A549 (cell line): ENCODE results near the gene SV2C. TPM values are rescaled to one million over a fixed set of nuclear protein-coding genes. Genes with fewer than 3 reads are reported as not detected.

ENCODE experiments used
- ATAC-seq, 2 experiments: fragments of 200-7000 bp in 1 of 2; fragments of >200 bp in 1 of 2; cut with Nextera tagmentation in 1 of 2; cut with Tn5 transposase in 1 of 2; 3 replicates each; pipeline versions ENCODE4 v1.8.0 to v1.9.1; 2018 to 2020; ENCODE audit warnings: mild to moderate bottlenecking in 1 of 2, moderate library complexity in 1 of 2
- CTCF ChIA-PET: fragments of 300-600 bp; sonication (Branson Sonifier 250); formaldehyde crosslinking; extraction: SDS; loops from one replicate; lab custom pipeline; 2021; ENCODE audit warnings: antibody characterized with exemption, inconsistent platforms; lab: Yijun Ruan, JAX
- POLR2A ChIA-PET: fragments of 350-600 bp; formaldehyde crosslinking; extraction: SDS; loops from one replicate; lab custom pipeline; 2021; ENCODE audit warnings: antibody characterized with exemption, inconsistent platforms; lab: Yijun Ruan, JAX
- DNase-seq, 2 experiments: peaks; one replicate each; pipeline versions ENCODE4 v3.0.0 to v3.0.0-alpha.2; 2011 to 2016; ENCODE audit warnings: low read depth in 1 of 2, low spot score in 1 of 2
- FAIRE-seq: peaks from 2 replicates; lab custom pipeline; 2011; peaks lifted over from hg19 to GRCh38; lab: Jason Lieb, UNC
- H3K27ac ChIP-seq, 2 experiments: fragments of >200 bp; sonication (Bioruptor Twin); formaldehyde crosslinking; 3 replicates each; pipeline ENCODE4 v1.5.1; 2016 to 2017
- H3K4me1 ChIP-seq: fragments of >200 bp; sonication (Bioruptor Twin); formaldehyde crosslinking; 3 replicates; pipeline ENCODE4 v1.6.1; 2016
- H3K4me2 ChIP-seq: fragments of >200 bp; sonication (Bioruptor Twin); formaldehyde crosslinking; 3 replicates; pipeline ENCODE4 v1.6.1; 2016
- H3K4me3 ChIP-seq: fragments of >200 bp; sonication (Bioruptor Twin); formaldehyde crosslinking; 3 replicates; pipeline ENCODE4 v1.5.1; 2016
- H3K9me3 ChIP-seq: fragments of >200 bp; sonication (Bioruptor Twin); formaldehyde crosslinking; 3 replicates; pipeline ENCODE4 v1.6.1; 2016
- BHLHE40 ChIP-seq: IDR thresholded peaks from 2 replicates; pipeline ENCODE4 v1.6.1; 2012; ENCODE audit warnings: low read depth, low read length, inconsistent platforms
- CBX2 ChIP-seq: fragments of 200-600 bp; sonication (generic); IDR thresholded peaks from 2 replicates; pipeline ENCODE4 v1.6.1; 2016; ENCODE audit warnings: low read depth, mild to moderate bottlenecking, borderline replicate concordance
- CEBPB ChIP-seq, 2 experiments: fragments of >200 bp in 1 of 2; sonication (Bioruptor Twin) in 1 of 2; formaldehyde crosslinking in 1 of 2; IDR thresholded peaks; 2 replicates each; pipeline ENCODE4 v1.6.1; 2012 to 2016
- CHD4 ChIP-seq: fragments of 200-600 bp; sonication (generic); IDR thresholded peaks from 2 replicates; pipeline ENCODE4 v1.6.1; 2016; ENCODE audit warnings: antibody characterized with exemption, mild to moderate bottlenecking, borderline replicate concordance
- CTCF ChIP-seq: fragments of >200 bp; sonication (Bioruptor Twin); formaldehyde crosslinking; IDR thresholded peaks from 3 replicates; pipeline ENCODE4 v1.5.1; 2016
- E2F6 ChIP-seq: IDR thresholded peaks from 2 replicates; pipeline ENCODE4 v1.6.1; 2012; ENCODE audit warnings: low read depth, borderline replicate concordance
- EHF ChIP-seq: fragments of 250-450 bp; sonication (Bioruptor Pico); IDR thresholded peaks from 2 replicates; pipeline ENCODE4 v1.5.0; 2020; ENCODE audit warnings: mild to moderate bottlenecking
- EHMT2 ChIP-seq: fragments of 200-600 bp; sonication (generic); IDR thresholded peaks from 2 replicates; pipeline ENCODE4 v1.6.1; 2016; ENCODE audit warnings: antibody characterized with exemption, low read depth, mild to moderate bottlenecking, moderate library complexity
- EP300 ChIP-seq, 2 experiments: fragments of >200 bp; sonication (Bioruptor Twin); formaldehyde crosslinking; IDR thresholded peaks; 2 replicates in 1 of 2; 3 replicates in 1 of 2; pipeline ENCODE4 v1.6.1; 2016 to 2017
- ESRRA ChIP-seq: fragments of 150-350 bp; IDR thresholded peaks from 2 replicates; pipeline ENCODE4 v1.6.1; 2014; ENCODE audit warnings: mild to moderate bottlenecking, low read length, borderline replicate concordance
- FOSB ChIP-seq: fragments of 250-450 bp; sonication (Bioruptor Pico); IDR thresholded peaks from 2 replicates; pipeline ENCODE4 v1.5.0; 2020; ENCODE audit warnings: mild to moderate bottlenecking, moderate library complexity
- GATA3 ChIP-seq: IDR thresholded peaks from 2 replicates; pipeline ENCODE4 v1.6.1; 2012; ENCODE audit warnings: borderline replicate concordance
- HDAC2 ChIP-seq: fragments of 200-600 bp; sonication (generic); IDR thresholded peaks from 2 replicates; pipeline ENCODE4 v1.6.1; 2016
- HES2 ChIP-seq: fragments of >200 bp; sonication (Bioruptor Twin); formaldehyde crosslinking; IDR thresholded peaks from 2 replicates; pipeline ENCODE4 v1.6.1; 2016
- HEYL ChIP-seq: fragments of 250-450 bp; sonication (Bioruptor Pico); IDR thresholded peaks from 2 replicates; pipeline ENCODE4 v1.8.0; 2021; ENCODE audit warnings: mild to moderate bottlenecking, moderate library complexity
- JUNB ChIP-seq: fragments of >200 bp; sonication (Bioruptor Twin); formaldehyde crosslinking; IDR thresholded peaks from 2 replicates; pipeline ENCODE4 v1.6.1; 2016
- KDM1A ChIP-seq: fragments of 200-600 bp; sonication (generic); IDR thresholded peaks from 2 replicates; pipeline ENCODE4 v1.6.1; 2016; ENCODE audit warnings: low read depth, mild to moderate bottlenecking
- MAFK ChIP-seq: fragments of 450-650 bp; IDR thresholded peaks from 2 replicates; pipeline ENCODE4 v1.6.1; 2014; ENCODE audit not compliant: partially characterized antibody
- NPAS2 ChIP-seq: fragments of 250-450 bp; sonication (Bioruptor Pico); IDR thresholded peaks from 2 replicates; pipeline ENCODE4 v1.8.0; 2022; ENCODE audit warnings: mild to moderate bottlenecking, moderate library complexity, borderline replicate concordance
- PHF8 ChIP-seq: fragments of 200-600 bp; sonication (generic); IDR thresholded peaks from 2 replicates; pipeline ENCODE4 v1.6.1; 2016; ENCODE audit warnings: low read depth, mild to moderate bottlenecking, antibody characterized with exemption, moderate library complexity, borderline replicate concordance
- POLR2A ChIP-seq: IDR thresholded peaks from 2 replicates; pipeline ENCODE4 v1.6.1; 2012; ENCODE audit warnings: mild to moderate bottlenecking, low read length
- POLR2AphosphoS2 ChIP-seq: conservative IDR thresholded peaks from 2 replicates; pipeline ENCODE4 v1.6.1; 2012; ENCODE audit warnings: low read length, improper control_type of control experiment, inconsistent platforms
- RAD21 ChIP-seq, 2 experiments: fragments of >200 bp in 1 of 2; sonication (Bioruptor Twin) in 1 of 2; formaldehyde crosslinking in 1 of 2; IDR thresholded peaks in 1 of 2; conservative IDR thresholded peaks in 1 of 2; 2 replicates in 1 of 2; 3 replicates in 1 of 2; pipeline ENCODE4 v1.6.1; 2012 to 2018; ENCODE audit warnings: inconsistent platforms in 1 of 2
- RARB ChIP-seq: fragments of 250-450 bp; sonication (Bioruptor Pico); IDR thresholded peaks from 2 replicates; pipeline ENCODE4 v1.8.0; 2021; ENCODE audit warnings: mild to moderate bottlenecking, moderate library complexity
- SMC3 ChIP-seq: fragments of >200 bp; sonication (Bioruptor Twin); formaldehyde crosslinking; IDR thresholded peaks from 3 replicates; pipeline ENCODE4 v1.6.1; 2018; ENCODE audit warnings: inconsistent platforms
- TP53 ChIP-seq: fragments of 250-450 bp; sonication (Bioruptor Pico); IDR thresholded peaks from 2 replicates; pipeline ENCODE4 v1.5.0; 2021; ENCODE audit warnings: mild to moderate bottlenecking, moderate library complexity
- ZNF302 ChIP-seq: fragments of 250-450 bp; sonication (Bioruptor Pico); IDR thresholded peaks from 2 replicates; pipeline ENCODE4 v1.9.0; 2021; ENCODE audit warnings: inconsistent platforms, mild to moderate bottlenecking, moderate library complexity
- WGBS: methylation state at CpG from one replicate; pipeline ENCODE4 v1.1.6; 2017; ENCODE audit errors: missing lambda C conversion rate; 5-methylcytosine and 5-hydroxymethylcytosine counted together
- polyA plus RNA-seq, 4 experiments: library from polyadenylated mRNA; depleted of rRNA in 3 of 4; stranded (reverse); fragments of >200 nt; fragmentation: RNase III in 1 of 4; extraction: RNeasy Plus Mini Kit Qiagen cat#74134 plus additional on column Dnase treatment in 1 of 4; gene quantifications; 2 replicates in 3 of 4; 3 replicates in 1 of 4; pipeline ENCODE4 v1.2.3, GENCODE V29; 2011 to 2017

Gene SV2C
- polyA plus RNA-seq, 2 of the 4 experiments (the other 2 are of a cell fraction): not detected

GRCh38 chr5:76196886-76197489 lies 113.8 kb downstream of the SV2C start:
- no peak overlapping the region for H3K27ac ChIP-seq
- no peak for ATAC-seq
- no peaks in the 10 kb centered on the region for H3K9me3 ChIP-seq
- no peak overlapping the region for H3K4me2 ChIP-seq
- no peak overlapping the region for H3K4me3 ChIP-seq
- FAIRE-seq: no peak
- CTCF ChIA-PET: no interaction called here
- no peaks in the 10 kb centered on the region for H3K4me1 ChIP-seq
- WGBS: 23% methylated on average over 2 of the region's 2 CpGs
- no peak for DNase-seq
- POLR2A ChIA-PET: no interaction called here
- no peak for TF ChIP-seq CTCF
- TF ChIP-seq POLR2AphosphoS2: no peak
- TF ChIP-seq HES2: no peak
- no peak for TF ChIP-seq E2F6
- TF ChIP-seq ZNF302: no peak
- no peak for TF ChIP-seq KDM1A
- no peak for TF ChIP-seq JUNB
- TF ChIP-seq SMC3: no peak
- no peak for TF ChIP-seq EP300 (IDR thresholded peaks at IDR 0.05)
- TF ChIP-seq HDAC2: no peak
- TF ChIP-seq PHF8: no peak
- no peak for TF ChIP-seq ESRRA
- TF ChIP-seq MAFK: no peak
- no peak for TF ChIP-seq HEYL (CRISPR knock-in tag)

GRCh38 chr5:76197726-76198125 lies 114.5 kb downstream of the SV2C start:
- H3K9me3 ChIP-seq: no peaks in the 10 kb centered on the region
- POLR2A ChIA-PET: no interaction called here
- no peak for TF ChIP-seq CEBPB (IDR thresholded peaks at IDR 0.05)
- no peak for TF ChIP-seq EP300 (IDR thresholded peaks at IDR 0.05)
- TF ChIP-seq NPAS2 (CRISPR knock-in tag): no peak
- H3K4me2 ChIP-seq: no peak overlapping the region
- WGBS: 29% methylated on average over 3 of the region's 3 CpGs
- no peaks in the 10 kb centered on the region for H3K4me1 ChIP-seq
- no peak for DNase-seq
- CTCF ChIA-PET: no interaction called here
- FAIRE-seq: no peak
- no peak overlapping the region for H3K4me3 ChIP-seq
- H3K27ac ChIP-seq: no peak overlapping the region
- ATAC-seq: no peak

GRCh38 chr5:76199336-76200318 lies 116.4 kb downstream of the SV2C start:
- Histone ChIP-seq H3K4me1 (no peaks in the 10 kb centered on the region), H3K27ac (no peak overlapping the region), H3K4me2 (no peak overlapping the region), H3K4me3 (no peak overlapping the region), H3K9me3 (no peaks in the 10 kb centered on the region)
- ATAC-seq: no peak
- no peak for FAIRE-seq
- WGBS: 31% methylated on average over 6 of the region's 6 CpGs
- no peak for TF ChIP-seq CHD4
- TF ChIP-seq GATA3: no peak
- TF ChIP-seq RAD21 (conservative IDR thresholded peaks at IDR 0.05 in 1 of 2, IDR thresholded peaks at IDR 0.05 in 1 of 2): no peak
- no peak for TF ChIP-seq ZNF302
- TF ChIP-seq BHLHE40: no peak
- TF ChIP-seq EHF: no peak
- TF ChIP-seq EHMT2: no peak
- TF ChIP-seq FOSB (CRISPR knock-in tag): no peak
- no peak for TF ChIP-seq CBX2
- no peak for TF ChIP-seq TP53 (CRISPR knock-in tag)
- TF ChIP-seq POLR2A: no peak
- TF ChIP-seq RARB: no peak
- POLR2A ChIA-PET: no interaction called here
- CTCF ChIA-PET: interaction anchor here (0.8 to 1.0 kb wide), 2 partner anchors 25 to 53 kb away, joined by 3 to 4 read pairs; no protein-coding TSS in a partner anchor
- DNase-seq: no peak
